HL-60 (cell line): Measurements from ENCODE around the gene RANGAP1.
A peak's percentile ranks its signal among the peaks of the same experiment; 100 is the strongest.

Experiments used
- DNase-seq, 2 experiments: peaks; one replicate each; pipeline ENCODE4 v3.0.0-alpha.2; 2010 to 2020; ENCODE audit warnings: low read depth in 1 of 2, low spot score in 1 of 2
- H3K27ac ChIP-seq: fragments of 250-450 bp; sonication (Bioruptor Pico); replicated peaks from 2 replicates; pipeline ENCODE4 v1.5.1; 2020; ENCODE audit warnings: mild to moderate bottlenecking, moderate library complexity
- H3K27me3 ChIP-seq: fragments of 250-450 bp; sonication (Bioruptor Pico); 2 replicates; pipeline ENCODE4 v1.5.1; 2021; ENCODE audit warnings: mild to moderate bottlenecking, moderate library complexity; ENCODE audit not compliant: insufficient read depth, poor library complexity, severe bottlenecking
- H3K4me3 ChIP-seq: replicated peaks from 2 replicates; pipeline ENCODE4 v1.5.1; 2011; ENCODE audit warnings: mild to moderate bottlenecking, control low read depth, low read length; ENCODE audit not compliant: insufficient read depth
- GABPA ChIP-seq: IDR thresholded peaks from 2 replicates; pipeline ENCODE4 v1.6.1; 2012; ENCODE audit warnings: low read depth
- POLR2AphosphoS5 ChIP-seq: IDR thresholded peaks from 2 replicates; pipeline ENCODE4 v1.6.1; 2012; ENCODE audit warnings: low read depth
- REST ChIP-seq: IDR thresholded peaks from 2 replicates; pipeline ENCODE4 v1.6.1; 2012; ENCODE audit warnings: low read depth; ENCODE audit not compliant: insufficient replicate concordance
- SPI1 ChIP-seq: IDR thresholded peaks from 2 replicates; pipeline ENCODE4 v1.6.1; 2012; ENCODE audit warnings: low read depth, mild to moderate bottlenecking, borderline replicate concordance
- TF ChIP-seq, protein P1 (sequence below): IDR thresholded peaks from one replicate; pipeline ENCODE4 v1.5.1; 2011; ENCODE audit warnings: low read length, control low read depth, inconsistent platforms; ENCODE audit not compliant: insufficient read depth

Gene RANGAP1

DNA sequence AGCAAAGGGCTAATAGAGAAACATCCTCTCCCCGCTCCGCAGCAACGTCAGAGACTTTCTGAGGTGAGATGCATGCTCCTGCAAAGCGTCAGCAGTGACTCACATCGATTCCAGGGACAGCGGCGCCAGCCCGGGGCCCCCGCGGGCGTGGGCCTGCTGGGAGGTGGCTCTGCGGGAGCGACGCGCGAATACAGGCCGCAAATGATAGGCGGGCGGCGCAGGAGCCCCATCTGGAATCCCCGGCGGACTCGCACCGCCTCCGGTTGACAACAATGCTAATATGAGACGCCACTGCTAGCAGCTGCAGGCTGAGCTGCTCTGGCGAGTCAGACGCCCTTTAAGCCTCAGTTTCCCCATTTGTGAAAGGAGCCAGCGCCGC lies 557 bp downstream of the RANGAP1 start:
- Histone ChIP-seq H3K27ac (peak overlapping the region; percentile 82), H3K27me3 (no peaks in the 10 kb centered on the region), H3K4me3 (peak overlapping the region; percentile 86)
- DNase-seq: peak; percentile 55 to 57
- no peak for TF ChIP-seq GABPA
- no peak for TF ChIP-seq REST
- TF ChIP-seq, protein P1, sequence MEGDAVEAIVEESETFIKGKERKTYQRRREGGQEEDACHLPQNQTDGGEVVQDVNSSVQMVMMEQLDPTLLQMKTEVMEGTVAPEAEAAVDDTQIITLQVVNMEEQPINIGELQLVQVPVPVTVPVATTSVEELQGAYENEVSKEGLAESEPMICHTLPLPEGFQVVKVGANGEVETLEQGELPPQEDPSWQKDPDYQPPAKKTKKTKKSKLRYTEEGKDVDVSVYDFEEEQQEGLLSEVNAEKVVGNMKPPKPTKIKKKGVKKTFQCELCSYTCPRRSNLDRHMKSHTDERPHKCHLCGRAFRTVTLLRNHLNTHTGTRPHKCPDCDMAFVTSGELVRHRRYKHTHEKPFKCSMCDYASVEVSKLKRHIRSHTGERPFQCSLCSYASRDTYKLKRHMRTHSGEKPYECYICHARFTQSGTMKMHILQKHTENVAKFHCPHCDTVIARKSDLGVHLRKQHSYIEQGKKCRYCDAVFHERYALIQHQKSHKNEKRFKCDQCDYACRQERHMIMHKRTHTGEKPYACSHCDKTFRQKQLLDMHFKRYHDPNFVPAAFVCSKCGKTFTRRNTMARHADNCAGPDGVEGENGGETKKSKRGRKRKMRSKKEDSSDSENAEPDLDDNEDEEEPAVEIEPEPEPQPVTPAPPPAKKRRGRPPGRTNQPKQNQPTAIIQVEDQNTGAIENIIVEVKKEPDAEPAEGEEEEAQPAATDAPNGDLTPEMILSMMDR: no peak
- TF ChIP-seq POLR2AphosphoS5: no peak
- no peak for TF ChIP-seq SPI1

DNA sequence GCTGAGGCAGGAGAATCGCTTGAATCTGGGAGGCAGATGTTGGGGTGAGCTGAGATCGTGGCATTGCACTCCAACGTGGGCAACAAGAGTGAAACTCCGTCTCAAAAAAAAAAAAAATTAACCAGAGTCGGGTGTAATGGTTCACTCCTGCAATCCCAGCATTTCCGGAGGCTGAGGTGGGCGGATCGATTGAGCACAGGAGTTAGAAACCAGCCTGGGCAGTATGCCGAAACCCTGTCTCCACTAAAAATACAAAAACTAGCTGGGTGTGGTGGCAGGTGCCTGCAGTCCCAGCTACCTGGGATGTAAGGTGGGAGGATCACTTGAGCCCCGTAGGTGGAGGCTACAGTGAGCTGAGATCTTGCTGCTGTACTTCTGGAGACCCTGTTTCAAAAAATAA lies 1.5 kb downstream of the RANGAP1 start:
- DNase-seq: no peak
- Histone ChIP-seq H3K27ac (no peak overlapping the region), H3K27me3 (no peaks in the 10 kb centered on the region), H3K4me3 (peak overlapping the region; percentile 86)
- TF ChIP-seq REST: no peak

GRCh38 chr22:41280854-41281253 lies 5.1 kb downstream of the RANGAP1 start:
- Histone ChIP-seq H3K27ac (no peak overlapping the region), H3K4me3 (no peak overlapping the region), H3K27me3 (no peaks in the 10 kb centered on the region)
- DNase-seq: no peak
- TF ChIP-seq REST: no peak
- no peak for TF ChIP-seq POLR2AphosphoS5
- TF ChIP-seq GABPA: no peak
- TF ChIP-seq SPI1: no peak
- TF ChIP-seq, protein P1: no peak

DNA sequence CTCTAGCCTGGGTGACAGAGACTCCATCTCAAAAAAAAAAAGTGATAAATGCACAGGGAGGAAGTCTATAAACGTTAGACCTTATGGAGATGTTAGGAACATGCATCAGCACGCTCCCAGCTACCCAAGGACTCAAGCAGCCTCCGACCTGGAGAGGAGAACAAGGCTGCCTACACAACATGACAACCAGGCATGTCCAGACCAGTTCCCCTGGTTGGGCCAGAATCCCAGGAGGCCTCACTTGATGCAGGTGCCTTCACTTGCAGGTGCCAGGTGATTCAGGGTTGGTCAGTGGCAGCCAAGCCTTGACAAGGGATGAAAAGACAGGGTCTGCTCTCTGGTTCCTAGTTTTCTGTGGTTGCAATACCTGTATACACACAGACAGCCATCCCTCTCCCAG lies 5.9 kb downstream of the RANGAP1 start:
- DNase-seq: no peak

More for the DNA sequence above, 5.9 kb downstream of the RANGAP1 start:
- Histone ChIP-seq H3K27me3 (no peaks in the 10 kb centered on the region), H3K4me3 (no peak overlapping the region), H3K27ac (no peak overlapping the region)
- TF ChIP-seq, protein P1: no peak
- no peak for TF ChIP-seq SPI1
- no peak for TF ChIP-seq REST
- no peak for TF ChIP-seq GABPA
- TF ChIP-seq POLR2AphosphoS5: no peak
